HCT116 (cell line): ENCODE measurements around the gene CNTNAP2. TPM values are rescaled to one million over a fixed set of nuclear protein-coding genes. Genes with fewer than 3 reads are reported as not detected.
"Not testable (repeated sequence)": the region's sequence is repeated elsewhere in the genome, so short reads cannot be mapped to it uniquely, and the experiment has no call there.

Experiments
- ATAC-seq: fragments of 200-7000 bp; cut with Tn5 transposase; 2 replicates; pipeline ENCODE4 v1.9.1; 2020; ENCODE audit warnings: mild to moderate bottlenecking, moderate library complexity
- BruUV-seq: library from RNA; stranded (reverse); fragments of 400-500 nt; replicated peaks from 2 replicates; lab custom pipeline; 2021; lab: Mats Ljungman, UMichigan
- CTCF ChIA-PET: fragments of 300-600 bp; sonication (Branson Sonifier 250); formaldehyde crosslinking; loops from one replicate; lab custom pipeline; 2021; ENCODE audit warnings: antibody characterized with exemption; lab: Charles Lee
- POLR2A ChIA-PET: fragments of 300-600, 350-600 bp; sonication (Branson Sonifier 250); formaldehyde crosslinking; loops from one replicate; lab custom pipeline; 2021; ENCODE audit warnings: antibody characterized with exemption; lab: Charles Lee
- RAD21 ChIA-PET, 2 experiments: fragments of 300-600 bp; sonication (Branson Sonifier 250); formaldehyde crosslinking; loops; one replicate each; lab custom pipeline; 2023; ENCODE audit warnings: low total read pairs in 2 of 2; ENCODE audit not compliant: uncharacterized antibody in 2 of 2, unreplicated experiment in 2 of 2, low non-redundant PET in 1 of 2; lab: Charles Lee
- DNase-seq: peaks from one replicate; pipeline ENCODE4 v3.0.0-alpha.2; 2010; ENCODE audit warnings: low read depth, low spot score
- H2AFZ ChIP-seq: fragments of 200-600 bp; shearing (Covaris generic), sonication (generic); 2 replicates; pipeline ENCODE4 v1.6.1; 2017; ENCODE audit warnings: low read depth, mixed run types, mixed read lengths, antibody characterized with exemption, low read length; ENCODE audit not compliant: poor library complexity, severe bottlenecking
- H3K27ac ChIP-seq: 2 replicates; pipeline ENCODE4 v1.5.1; 2012; ENCODE audit warnings: low read depth, low read length
- H3K27me3 ChIP-seq: fragments of 200-600 bp; sonication (generic); 2 replicates; pipeline ENCODE4 v1.6.1; 2016; ENCODE audit warnings: mixed run types, low read length, mixed read lengths; ENCODE audit not compliant: insufficient read depth
- H3K36me3 ChIP-seq, 2 experiments: fragments of 200-500 bp in 1 of 2; fragments of 200-600 bp in 1 of 2; sonication (Bioruptor generic) in 1 of 2; sonication (generic) in 1 of 2; 2 replicates each; pipeline versions ENCODE4 v1.5.1 to v1.6.1; 2014 to 2016; ENCODE audit warnings: low read length in 2 of 2, inconsistent platforms in 1 of 2, mixed read lengths in 1 of 2, mixed run types in 1 of 2; ENCODE audit not compliant: insufficient read depth in 2 of 2, control insufficient read depth in 1 of 2
- H3K4me1 ChIP-seq, 2 experiments: fragments of 200-600 bp in 1 of 2; sonication (generic) in 1 of 2; 2 replicates each; pipeline versions ENCODE4 v1.5.1 to v1.6.1; 2012 to 2017; ENCODE audit warnings: low read length in 2 of 2, inconsistent platforms in 1 of 2, mild to moderate bottlenecking in 1 of 2, mixed read lengths in 1 of 2, mixed run types in 1 of 2, moderate library complexity in 1 of 2; ENCODE audit not compliant: insufficient read depth in 2 of 2, control insufficient read depth in 1 of 2
- H3K4me2 ChIP-seq: fragments of 200-600 bp; sonication (generic); 2 replicates; pipeline ENCODE4 v1.6.1; 2017; ENCODE audit warnings: mixed run types, low read length, mixed read lengths
- H3K4me3 ChIP-seq, 2 experiments: fragments of 200-600 bp in 1 of 2; sonication (generic) in 1 of 2; replicated peaks in 1 of 2; 2 replicates each; pipeline ENCODE4 v1.5.1; 2011 to 2016; ENCODE audit warnings: low read length in 2 of 2, control low read depth in 1 of 2, low read depth in 1 of 2, mild to moderate bottlenecking in 1 of 2, mixed read lengths in 1 of 2, mixed run types in 1 of 2
- H3K79me2 ChIP-seq: fragments of 200-600 bp; sonication (generic); 2 replicates; pipeline ENCODE4 v1.6.1; 2017; ENCODE audit warnings: mild to moderate bottlenecking, mixed run types, low read length, moderate library complexity, mixed read lengths; ENCODE audit not compliant: insufficient read depth
- H3K9ac ChIP-seq: fragments of 200-600 bp; sonication (generic); 2 replicates; pipeline ENCODE4 v1.6.1; 2016; ENCODE audit warnings: low read length, mixed read lengths
- H3K9me2 ChIP-seq: fragments of 200-600 bp; sonication (generic), shearing (Covaris generic); 2 replicates; pipeline ENCODE4 v1.6.1; 2017; ENCODE audit warnings: mixed run types, mild to moderate bottlenecking, moderate library complexity; ENCODE audit not compliant: insufficient read depth
- H3K9me3 ChIP-seq, 2 experiments: fragments of 200-500 bp in 1 of 2; fragments of 200-600 bp in 1 of 2; sonication (Bioruptor generic) in 1 of 2; sonication (generic) in 1 of 2; 2 replicates each; pipeline ENCODE4 v1.6.1; 2014 to 2017; ENCODE audit warnings: low read length in 2 of 2, mixed read lengths in 2 of 2, inconsistent platforms in 1 of 2, low read depth in 1 of 2, mild to moderate bottlenecking in 1 of 2, mixed run types in 1 of 2, moderate library complexity in 1 of 2; ENCODE audit not compliant: control insufficient read depth in 1 of 2, insufficient read depth in 1 of 2
- H4K20me1 ChIP-seq: fragments of 200-600 bp; sonication (generic), shearing (Covaris generic); 2 replicates; pipeline ENCODE4 v1.6.1; 2017; ENCODE audit warnings: mixed run types, mild to moderate bottlenecking, moderate library complexity; ENCODE audit not compliant: insufficient read depth
- POLR2A ChIP-seq: IDR thresholded peaks from 2 replicates; pipeline ENCODE4 v1.7.0; 2011; ENCODE audit warnings: borderline replicate concordance; ENCODE audit not compliant: insufficient read depth, insufficient read length; ENCODE audit errors: extremely low read depth
- REST ChIP-seq: IDR thresholded peaks from 2 replicates; pipeline ENCODE4 v1.6.1; 2012; ENCODE audit warnings: low read depth
- intact Hi-C: fragments of 100-400 bp; cut with micrococcal nuclease; formaldehyde crosslinking; loops from 2 replicates; pipeline ENCODE4 v1.10.0; 2022
- total RNA-seq: library from RNA; stranded (reverse); gene quantifications from one replicate; pipeline ENCODE4 v1.2.1, GENCODE V29; 2021; ENCODE audit not compliant: unreplicated experiment

Gene CNTNAP2
- total RNA-seq, 1 experiment from 2014 or later: 0.37 TPM

GRCh38 chr7:147595042-147595441, 1478.4 kb downstream of the CNTNAP2 start:
- Histone ChIP-seq H3K79me2 (no peaks in the 10 kb centered on the region), H3K27ac (no peak overlapping the region), H3K9ac (no peak overlapping the region), H3K27me3 (no peaks in the 10 kb centered on the region), H3K4me1 (no peaks in the 10 kb centered on the region), H2AFZ (no peak overlapping the region), H3K9me2 (no peaks in the 10 kb centered on the region), H3K36me3 (no peaks in the 10 kb centered on the region), H3K4me2 (no peak overlapping the region), H3K4me3 (no peak overlapping the region), H4K20me1 (no peaks in the 10 kb centered on the region), H3K9me3 (peaks cover 5 to 19% of the 10 kb centered on the region in 2 experiments; a peak in 2 of 4 replicates)
- no peak for TF ChIP-seq POLR2A
- TF ChIP-seq REST: no peak
- ChIA-PET CTCF (no interaction called here), RAD21 (no interaction called here), POLR2A (no interaction called here)
- no TSS peak for BruUV-seq
- intact Hi-C loops: no loop called here
- DNase-seq (no peak), ATAC-seq (no peak)

- H4K20me1 ChIP-seq, H3K4me3 ChIP-seq, RAD21 ChIA-PET, POLR2A ChIA-PET, H3K79me2 ChIP-seq, H2AFZ ChIP-seq, BruUV-seq, DNase-seq, ATAC-seq, H3K9me2 ChIP-seq, intact Hi-C loops, H3K9ac ChIP-seq, CTCF ChIA-PET, H3K36me3 ChIP-seq, H3K4me2 ChIP-seq, H3K27me3 ChIP-seq, H3K4me1 ChIP-seq, H3K9me3 ChIP-seq, H3K27ac ChIP-seq: not testable (repeated sequence)
Observed at GRCh38 chr7:147598687-147599086, 1482.1 kb downstream of the CNTNAP2 start.
